H1 (cell line): ENCODE results near the gene DAPK1. TPM values are rescaled to one million over a fixed set of nuclear protein-coding genes. Genes with fewer than 3 reads are reported as not detected.

Source experiments
- NANOG ChIP-seq: IDR thresholded peaks from 2 replicates; pipeline ENCODE4 v1.6.1; 2011; ENCODE audit warnings: low read length, low read depth, mild to moderate bottlenecking, inconsistent platforms; ENCODE audit not compliant: insufficient read depth, poor library complexity, severe bottlenecking
- polyA plus RNA-seq, 7 experiments: library from polyadenylated mRNA; depleted of rRNA in 3 of 7; stranded (reverse) in 5 of 7; unstranded in 2 of 7; fragments of >200 nt in 5 of 7; fragments of 200-250 nt in 2 of 7; gene quantifications; 1 replicate in 5 of 7; 2 replicates in 1 of 7; 4 replicates in 1 of 7; pipeline versions ENCODE4 v1.2.1 to v1.2.3, GENCODE V29; 2011 to 2013; ENCODE audit warnings: missing spikeins in 2 of 7, mixed read lengths in 2 of 7
- total RNA-seq: library from RNA; stranded (reverse); fragmentation: NEBNext Ultra II Directional; extraction: Animal tissue kit (Norgen Biotek cat#: 25700); gene quantifications from 2 replicates; pipeline ENCODE4 v1.2.1, GENCODE V29; 2021

The DAPK1 gene
- total and polyA plus RNA-seq, 2 of the 8 experiments (the other 6 are each of a cell fraction or from before 2014, with no cell fraction given) = 62.4 to 131 TPM

DNA sequence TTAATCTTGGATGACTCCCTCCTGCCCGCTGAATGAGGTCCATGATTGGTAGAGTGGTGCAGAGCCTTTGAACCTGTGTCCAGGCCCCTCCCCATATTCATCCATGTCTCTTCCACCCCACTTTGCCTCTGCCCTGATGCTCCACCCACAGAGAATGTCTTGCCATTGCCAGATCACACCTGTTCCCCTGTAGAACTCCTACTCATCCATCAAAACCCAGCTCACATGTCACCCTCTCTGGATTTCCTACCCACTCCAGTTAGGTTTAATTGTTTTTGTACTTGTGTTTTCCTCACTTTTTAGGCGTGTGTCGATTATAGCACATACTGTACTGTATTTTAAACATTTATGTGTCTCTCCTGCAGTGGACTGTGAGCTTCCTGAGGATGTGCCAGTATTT, 121.3 kb downstream of the DAPK1 start (continued):
- no peak for TF ChIP-seq NANOG
